IMR-90 (cell line): Measurements from ENCODE around the gene ZNF776. TPM values are rescaled to one million over a fixed set of nuclear protein-coding genes. Genes with fewer than 3 reads are reported as not detected.

ENCODE experiments used
- ATAC-seq: fragments of 200-7000 bp; cut with Tn5 transposase; 2 replicates; pipeline ENCODE4 v1.9.1; 2020; ENCODE audit warnings: low read depth, mild to moderate bottlenecking, moderate library complexity
- BruUV-seq: library from RNA; stranded (reverse); fragments of 400-500 nt; replicated peaks from 2 replicates; lab custom pipeline; 2021; lab: Mats Ljungman, UMichigan
- CTCF ChIA-PET: fragments of 300-600 bp; formaldehyde crosslinking; extraction: SDS; loops from one replicate; lab custom pipeline; 2021; ENCODE audit warnings: antibody characterized with exemption; lab: Yijun Ruan, JAX
- POLR2A ChIA-PET: fragments of 300-600 bp; sonication (Branson Sonifier 250); formaldehyde crosslinking; loops from one replicate; lab custom pipeline; 2022; ENCODE audit warnings: antibody characterized with exemption; ENCODE audit not compliant: unreplicated experiment; lab: Charles Lee
- DNase-seq: peaks from one replicate; pipeline ENCODE4 v3.0.0; 2013
- H2AFZ ChIP-seq: replicated peaks from 2 replicates; pipeline ENCODE3; 2013; ENCODE audit warnings: low read length, mild to moderate bottlenecking; ENCODE audit not compliant: poor library complexity
- H2AK5ac ChIP-seq: 2 replicates; pipeline ENCODE4 v1.6.1; 2013; ENCODE audit warnings: low read depth, low read length, inconsistent platforms
- H2AK9ac ChIP-seq: replicated peaks from 2 replicates; pipeline ENCODE3; 2013; ENCODE audit warnings: mild to moderate bottlenecking, low read depth, low read length, moderate library complexity; ENCODE audit not compliant: poor library complexity
- H2BK120ac ChIP-seq: 2 replicates; pipeline ENCODE4 v1.6.1; 2013; ENCODE audit warnings: low read depth, low read length, inconsistent platforms
- H2BK15ac ChIP-seq: 3 replicates; pipeline ENCODE4 v1.6.1; 2013; ENCODE audit warnings: low read depth, low read length, inconsistent platforms
- H2BK20ac ChIP-seq: 2 replicates; pipeline ENCODE4 v1.6.1; 2013; ENCODE audit warnings: low read depth, mild to moderate bottlenecking, inconsistent platforms, low read length, moderate library complexity
- H2BK5ac ChIP-seq: 2 replicates; pipeline ENCODE4 v1.6.1; 2013; ENCODE audit warnings: mild to moderate bottlenecking, low read depth, low read length, inconsistent platforms; ENCODE audit not compliant: poor library complexity, severe bottlenecking
- H3K14ac ChIP-seq: replicated peaks from 2 replicates; pipeline ENCODE4 v1.6.1; 2013; ENCODE audit warnings: low read depth, low read length, inconsistent platforms
- H3K18ac ChIP-seq: 2 replicates; pipeline ENCODE4 v1.6.1; 2013; ENCODE audit warnings: low read depth, low read length, control low read depth
- H3K23ac ChIP-seq: 2 replicates; pipeline ENCODE4 v1.6.1; 2013; ENCODE audit warnings: low read depth, low read length, inconsistent platforms
- H3K27ac ChIP-seq: 2 replicates; pipeline ENCODE4 v1.5.1; 2013; ENCODE audit warnings: mild to moderate bottlenecking, control low read depth, low read length; ENCODE audit not compliant: insufficient read depth
- H3K27me3 ChIP-seq: 2 replicates; pipeline ENCODE4 v1.6.1; 2013; ENCODE audit warnings: low read length; ENCODE audit not compliant: control insufficient read depth, insufficient read depth
- H3K36me3 ChIP-seq: 2 replicates; pipeline ENCODE4 v1.6.1; 2013; ENCODE audit warnings: low read length, mixed read lengths; ENCODE audit not compliant: control insufficient read depth, insufficient read depth
- H3K4ac ChIP-seq: 2 replicates; pipeline ENCODE4 v1.6.1; 2013; ENCODE audit warnings: low read depth, low read length, inconsistent platforms
- H3K4me1 ChIP-seq: 2 replicates; pipeline ENCODE4 v1.6.1; 2013; ENCODE audit warnings: low read length, mixed read lengths; ENCODE audit not compliant: control insufficient read depth, insufficient read depth
- H3K4me2 ChIP-seq: 2 replicates; pipeline ENCODE4 v1.6.1; 2013; ENCODE audit warnings: low read depth, mild to moderate bottlenecking, control low read depth, low read length, moderate library complexity
- H3K4me3 ChIP-seq: 2 replicates; pipeline ENCODE4 v1.5.1; 2013; ENCODE audit warnings: low read depth, mild to moderate bottlenecking, control low read depth, low read length, moderate library complexity; ENCODE audit not compliant: insufficient read depth
- H3K56ac ChIP-seq: 2 replicates; pipeline ENCODE4 v1.6.1; 2013; ENCODE audit warnings: low read length, inconsistent platforms; ENCODE audit not compliant: insufficient read depth; ENCODE audit errors: extremely low read depth
- H3K79me1 ChIP-seq, 2 experiments: 2 replicates each; pipeline ENCODE4 v1.6.1; 2013; ENCODE audit warnings: low read length in 2 of 2, inconsistent platforms in 1 of 2, low read depth in 1 of 2
- H3K9ac ChIP-seq: 2 replicates; pipeline ENCODE4 v1.6.1; 2013; ENCODE audit warnings: low read depth, low read length, control low read depth
- H3K9me1 ChIP-seq: 2 replicates; pipeline ENCODE4 v1.6.1; 2013; ENCODE audit warnings: low read length, inconsistent platforms; ENCODE audit not compliant: insufficient read depth
- H3K9me3 ChIP-seq: 2 replicates; pipeline ENCODE4 v1.6.1; 2013; ENCODE audit warnings: low read length; ENCODE audit not compliant: control insufficient read depth, insufficient read depth
- H4K20me1 ChIP-seq: 2 replicates; pipeline ENCODE4 v1.6.1; 2013; ENCODE audit warnings: low read length, inconsistent platforms; ENCODE audit not compliant: insufficient read depth
- H4K5ac ChIP-seq: 2 replicates; pipeline ENCODE4 v1.6.1; 2013; ENCODE audit warnings: mild to moderate bottlenecking, low read depth, low read length, control low read depth
- H4K8ac ChIP-seq, 2 experiments: 2 replicates each; pipeline ENCODE4 v1.6.1; 2013; ENCODE audit warnings: low read depth in 2 of 2, low read length in 2 of 2, control low read depth in 1 of 2, inconsistent platforms in 1 of 2
- H4K91ac ChIP-seq: 2 replicates; pipeline ENCODE4 v1.6.1; 2013; ENCODE audit warnings: low read depth, low read length, inconsistent platforms; ENCODE audit not compliant: insufficient read depth
- BHLHE40 ChIP-seq: fragments of 150-350 bp; IDR thresholded peaks from 2 replicates; pipeline ENCODE4 v1.6.1; 2016; ENCODE audit warnings: mild to moderate bottlenecking, low read depth, low read length
- CHD1 ChIP-seq: IDR thresholded peaks from 2 replicates; pipeline ENCODE4 v1.6.1; 2012; ENCODE audit warnings: low read depth, low read length, improper control_type of control experiment
- MAZ ChIP-seq: IDR thresholded peaks from 2 replicates; pipeline ENCODE4 v1.6.1; 2012; ENCODE audit warnings: low read depth, mild to moderate bottlenecking, low read length, improper control_type of control experiment, moderate library complexity, borderline replicate concordance
- MXI1 ChIP-seq: IDR thresholded peaks from 2 replicates; pipeline ENCODE4 v1.6.1; 2012; ENCODE audit warnings: low read depth, mild to moderate bottlenecking, low read length, moderate library complexity, borderline replicate concordance
- RCOR1 ChIP-seq: IDR thresholded peaks from 2 replicates; pipeline ENCODE4 v1.6.1; 2012; ENCODE audit warnings: mild to moderate bottlenecking, low read length, improper control_type of control experiment; ENCODE audit not compliant: insufficient replicate concordance
- RFX5 ChIP-seq: IDR thresholded peaks from 2 replicates; pipeline ENCODE4 v1.8.0; 2012; ENCODE audit warnings: low read depth, mild to moderate bottlenecking, low read length, moderate library complexity
- SMC3 ChIP-seq: fragments of 150-350 bp; IDR thresholded peaks from 2 replicates; pipeline ENCODE4 v1.6.1; 2016; ENCODE audit warnings: low read depth, mild to moderate bottlenecking, antibody characterized with exemption, low read length, moderate library complexity
- WGBS, 2 experiments: methylation state at CpG; one replicate each; pipeline versions ENCODE4 v1.1.5 to v1.1.7; 2013; ENCODE audit warnings: missing lambda C conversion rate in 2 of 2; ENCODE audit not compliant: insufficient read length in 1 of 2; ENCODE audit errors: extremely low coverage in 2 of 2; 5-methylcytosine and 5-hydroxymethylcytosine counted together
- dilution Hi-C: fragments of 300-500 bp; cut with HindIII; formaldehyde crosslinking; loops from one replicate; pipeline ENCODE4 v1.14.3; 2018; ENCODE audit warnings: low sequenced_read_pairs; ENCODE audit not compliant: unreplicated experiment
- in situ Hi-C: fragments of 300-500 bp; cut with MboI; formaldehyde crosslinking; loops from 3 replicates; pipeline ENCODE4 v1.14.3; 2019; ENCODE audit warnings: low sequenced_read_pairs, inconsistent platforms, mixed read lengths
- intact Hi-C: fragments of 100-400 bp; cut with micrococcal nuclease; formaldehyde crosslinking; loops from 2 replicates; pipeline ENCODE4 v1.10.0; 2022
- polyA plus RNA-seq, 3 experiments: library from polyadenylated mRNA; depleted of rRNA; stranded (reverse); fragments of >200 nt; gene quantifications; 2 replicates each; pipeline ENCODE4 v1.2.3, GENCODE V29; 2012; ENCODE audit warnings: low replicate concordance in 1 of 3
- total RNA-seq: library from RNA; depleted of rRNA; stranded (reverse); fragments of >200 nt; gene quantifications from 2 replicates; pipeline ENCODE4 v1.2.3, GENCODE V29; 2012

Gene ZNF776
- total and polyA plus RNA-seq, 2 of the 4 experiments (the other 2 are of a cell fraction) = 4.3 to 14.3 TPM

GRCh38 chr19:57747472-57747807, 825 bp downstream of the ZNF776 start:
- peaks cover 2% of the 10 kb centered on the region; the same call in 1 of the 2 replicates for H3K4me1 ChIP-seq
- no peak overlapping the region for H2BK120ac ChIP-seq
- peak overlapping the region; percentile 97 for H2AFZ ChIP-seq
- intact Hi-C loops (no loop called here), in situ Hi-C loops (loop anchor here (10.0 kb wide), 1 partner anchor 407 kb away; the partner anchor contains the start of gene ZNF329), dilution Hi-C loops (no loop called here)
- H3K4me2 ChIP-seq = peak overlapping the region; percentile 96
- no peaks in the 10 kb centered on the region for H4K20me1 ChIP-seq
- peak overlapping the region; percentile 95 for H3K4ac ChIP-seq
- peak overlapping the region; percentile 97; the same call in 1 of the 2 replicates for H3K23ac ChIP-seq
- H4K8ac ChIP-seq = peak overlapping the region in 1 of 2 experiments; percentile 54; a peak in 2 of 4 replicates
- POLR2A ChIA-PET = no interaction called here
- no peak overlapping the region for H3K18ac ChIP-seq
- peak overlapping the region; percentile 92 for H3K4me3 ChIP-seq
- no CpG with 5 or more reads among the region's 6 CpGs for WGBS, 2 experiments
- H3K14ac ChIP-seq = peak overlapping the region; percentile 97
- no peak for DNase-seq
- peak overlapping the region; percentile 90 for H3K9ac ChIP-seq
- ATAC-seq = no peak
- H3K27ac ChIP-seq = peak overlapping the region; percentile 83
- H2BK20ac ChIP-seq = no peak overlapping the region
- H4K91ac ChIP-seq = peak overlapping the region; percentile 50; the same call in 1 of the 2 replicates
- H3K9me3 ChIP-seq = peaks cover 21% of the 10 kb centered on the region
- H3K36me3 ChIP-seq = peaks cover 36% of the 10 kb centered on the region
- peak overlapping the region; percentile 94; the same call in 1 of the 2 replicates for H4K5ac ChIP-seq
- no peaks in the 10 kb centered on the region for H3K27me3 ChIP-seq
- H3K56ac ChIP-seq = peak overlapping the region; percentile 50; the same call in 1 of the 2 replicates
- H2AK9ac ChIP-seq = peak overlapping the region; percentile 59
- H2BK5ac ChIP-seq = no peak overlapping the region
- no peak overlapping the region for H2BK15ac ChIP-seq
- peak overlapping the region; percentile 3 for H2AK5ac ChIP-seq
- CTCF ChIA-PET = no interaction called here
- TF ChIP-seq MAZ (no peak), BHLHE40 (no peak), SMC3 (no peak), RCOR1 (no peak), RFX5 (no peak), CHD1 (no peak), MXI1 (no peak)
- BruUV-seq = no TSS peak
- H3K79me1 ChIP-seq = peaks cover 25 to 46% of the 10 kb centered on the region in 2 experiments
- no peaks in the 10 kb centered on the region for H3K9me1 ChIP-seq
